EL (cell line): ENCODE data around the gene KRR1.
A peak's percentile ranks its signal among the peaks of the same experiment; 100 is the strongest.
"Not testable (repeated sequence)": the region's sequence is repeated elsewhere in the genome, so short reads cannot be mapped to it uniquely, and the experiment has no call there.

Source experiments
- DNase-seq: peaks from one replicate; pipeline ENCODE4 v3.0.0-alpha.2; 2016

Gene KRR1

DNA sequence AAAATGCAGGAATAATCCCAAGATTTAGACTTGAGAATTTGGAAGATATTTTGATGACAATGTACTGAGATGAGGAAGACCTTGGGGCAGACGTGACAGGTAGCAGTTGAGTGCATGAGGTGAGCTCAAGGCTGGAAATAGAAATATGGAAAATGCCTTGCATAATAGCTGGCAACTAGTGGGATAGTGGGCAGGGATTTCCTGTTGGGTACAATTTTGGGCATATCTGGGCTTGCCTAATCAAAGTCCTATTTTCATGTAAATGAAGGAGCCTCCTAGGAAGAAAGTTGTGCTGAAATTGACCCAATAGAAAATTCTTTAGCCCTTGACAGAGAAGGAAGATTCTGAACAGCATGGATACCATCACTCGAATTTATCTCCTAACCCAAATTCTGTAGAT is 37.3 kb downstream of the KRR1 start:
- DNase-seq: no peak

DNA sequence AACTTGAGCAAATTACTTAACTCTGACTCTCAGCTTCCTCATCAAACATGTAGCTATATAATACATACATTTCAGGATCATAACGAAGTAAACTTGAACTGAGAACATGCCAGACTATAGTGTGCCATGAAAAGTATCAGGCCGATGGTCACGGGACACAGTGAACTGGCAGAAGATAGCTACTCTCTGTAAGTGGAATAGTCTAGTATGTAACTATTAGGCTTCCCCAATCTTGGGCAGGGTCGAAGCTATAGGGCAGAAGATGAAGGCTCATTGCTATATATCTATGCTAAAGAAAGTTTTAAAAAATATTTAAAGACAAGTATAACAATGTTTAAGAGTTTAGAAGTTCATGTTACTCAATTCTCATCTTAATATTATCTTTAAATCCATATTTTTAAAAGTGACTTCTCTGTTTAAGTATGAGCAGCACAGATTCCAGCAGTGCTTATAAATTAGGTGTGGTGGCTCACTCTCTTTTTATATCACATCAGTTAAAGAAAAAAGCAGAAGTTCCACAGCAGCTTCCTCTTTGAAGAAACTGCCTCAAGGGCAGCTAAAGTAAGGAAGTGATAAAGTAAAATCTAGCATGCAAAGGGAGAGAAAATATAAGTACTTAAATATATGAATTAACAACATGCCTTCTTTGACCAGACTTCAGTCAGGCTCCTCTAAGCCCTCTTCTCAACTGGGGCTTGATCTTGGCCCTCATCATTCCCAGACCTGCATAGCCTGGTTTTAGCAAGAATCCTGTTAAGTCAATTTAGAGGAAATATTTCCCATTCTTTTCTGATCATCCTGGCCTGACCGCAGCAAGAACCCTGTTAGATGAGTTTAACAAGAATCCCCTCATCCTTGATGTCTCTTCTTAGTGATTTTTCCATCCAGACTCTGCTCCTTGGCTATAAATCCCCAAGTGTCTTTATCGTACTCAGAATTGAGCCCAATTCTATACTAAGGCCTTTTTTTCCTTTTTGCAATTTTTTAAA is 39.2 kb downstream of the KRR1 start:
- DNase-seq: no peak

DNA sequence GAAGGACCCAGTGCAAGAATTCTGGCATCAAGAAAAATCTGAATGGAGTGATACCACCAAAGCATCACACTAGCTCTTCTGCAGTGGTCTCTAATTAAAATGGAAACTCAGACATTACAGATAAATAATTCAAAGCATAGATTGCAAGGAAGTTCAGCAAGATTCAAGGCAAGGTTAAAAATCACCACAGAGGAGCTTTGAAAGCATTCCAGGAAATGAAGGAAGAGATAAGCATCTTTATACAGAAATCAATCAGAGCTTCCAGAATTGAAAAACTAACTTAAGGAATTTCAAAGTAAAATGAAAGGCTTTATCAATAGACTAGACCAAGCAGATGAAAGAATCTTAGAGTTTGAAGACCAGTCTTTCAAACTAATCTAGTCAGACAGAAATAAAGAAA is 51.2 kb downstream of the KRR1 start:
- no peak for DNase-seq

DNA sequence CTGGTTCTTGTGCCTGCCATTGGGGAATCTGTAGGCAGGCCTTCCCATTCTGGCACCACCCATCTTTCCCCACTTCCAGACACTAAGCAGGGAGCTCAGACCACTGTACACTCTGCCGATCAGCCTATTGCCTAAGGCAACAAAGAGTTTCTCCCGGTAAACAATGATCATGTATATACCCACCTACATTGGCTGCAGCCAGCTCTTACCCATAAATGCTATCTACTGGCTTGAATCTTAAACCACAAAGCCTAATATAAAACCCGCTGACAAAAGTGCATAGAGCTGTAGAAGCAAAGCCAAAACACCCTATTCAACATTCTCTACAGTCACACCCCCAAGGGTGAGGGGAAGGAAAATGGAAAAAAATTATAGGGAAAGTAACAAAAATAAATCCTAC is 51.7 kb downstream of the KRR1 start:
- DNase-seq: no peak

DNA sequence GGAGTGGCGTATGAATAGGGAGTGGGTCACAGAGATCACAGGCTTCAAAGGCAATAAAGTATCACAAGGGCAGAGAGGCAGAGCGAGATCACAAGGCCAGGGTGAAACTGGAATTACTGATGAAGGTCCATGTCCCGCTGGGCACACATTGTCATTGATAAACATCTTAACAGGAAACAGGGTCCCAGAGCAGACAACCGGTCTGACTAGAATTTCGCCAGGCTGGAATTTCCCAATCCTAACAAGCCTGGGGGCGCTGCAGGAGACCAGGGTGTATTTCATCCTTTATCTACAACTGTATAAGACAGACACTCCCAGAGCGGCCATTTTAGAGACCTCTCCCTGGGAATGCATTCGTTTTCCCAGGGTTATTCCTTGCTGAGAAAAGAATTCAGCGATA is 53.5 kb downstream of the KRR1 start:
- DNase-seq: not testable (repeated sequence)

DNA sequence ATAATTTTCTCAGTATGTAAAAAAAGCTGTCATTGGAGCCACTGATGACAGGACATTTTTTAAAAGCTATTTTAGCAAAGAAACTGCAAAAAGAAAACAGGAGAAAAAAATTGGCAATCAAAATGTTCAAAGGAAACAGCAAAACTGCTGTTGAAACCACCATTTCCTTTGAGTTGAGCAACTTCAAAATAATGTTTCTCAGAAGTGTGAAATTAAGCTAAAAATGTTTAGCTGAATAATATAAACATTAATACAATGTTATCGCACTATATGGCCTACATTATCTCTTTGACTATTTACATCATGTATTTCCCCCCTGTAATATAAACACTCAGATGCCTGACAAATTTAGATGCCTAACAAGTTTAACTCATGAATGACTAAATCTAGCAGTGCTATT is 54.2 kb downstream of the KRR1 start:
- DNase-seq: no peak

DNA sequence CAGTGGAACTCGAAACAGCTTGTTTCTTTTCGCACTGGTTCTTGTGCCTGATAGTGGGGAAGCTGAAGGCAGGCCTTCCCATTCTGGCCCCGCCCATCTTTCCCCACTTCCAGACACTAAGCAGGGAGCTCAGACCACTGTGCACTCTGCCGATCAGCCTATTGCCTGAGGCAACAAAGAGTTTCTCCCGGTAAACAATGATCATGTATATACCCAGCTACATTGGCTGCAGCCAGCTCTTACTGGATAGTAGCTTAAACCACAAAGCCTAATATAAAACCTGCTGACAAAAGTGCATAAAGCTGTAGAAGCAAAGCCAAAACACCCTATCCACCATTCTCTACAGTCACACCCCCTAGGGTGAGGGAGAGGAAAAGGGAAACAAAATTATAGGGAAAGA is 55.6 kb downstream of the KRR1 start:
- peak; percentile 20 for DNase-seq

DNA sequence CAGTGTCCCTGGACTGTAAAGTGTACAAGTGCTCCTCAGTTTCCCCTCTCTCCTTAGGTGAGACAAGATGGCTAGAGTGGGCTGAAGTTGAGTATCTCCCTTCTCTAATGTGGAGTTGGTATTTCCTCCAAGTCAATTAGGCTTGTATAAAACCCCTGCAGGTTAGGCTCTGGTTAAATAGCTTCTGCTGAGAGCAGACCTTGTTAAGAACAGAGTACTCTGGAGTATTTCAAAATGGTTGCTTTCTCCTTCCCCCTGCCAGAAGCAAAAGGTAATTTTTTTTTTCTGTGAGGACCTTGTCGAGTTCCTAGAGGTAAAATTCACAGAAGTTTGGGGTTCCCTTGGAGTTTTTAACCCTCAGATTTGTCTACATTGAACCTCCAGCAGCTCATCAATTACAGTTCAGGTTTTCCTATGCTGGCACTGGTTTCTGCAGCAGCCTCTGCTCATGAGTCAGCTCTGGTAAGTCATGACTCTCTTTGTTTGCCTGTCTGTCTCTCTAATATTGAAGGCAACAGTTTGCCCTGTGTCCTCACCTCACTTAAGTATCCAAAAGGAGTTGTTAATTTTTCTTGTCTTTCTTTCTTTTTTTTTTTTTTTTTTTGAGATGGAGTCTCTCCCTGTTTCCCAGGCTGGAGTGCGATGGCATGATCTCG is 58.6 kb downstream of the KRR1 start:
- peak; percentile 34 for DNase-seq

DNA sequence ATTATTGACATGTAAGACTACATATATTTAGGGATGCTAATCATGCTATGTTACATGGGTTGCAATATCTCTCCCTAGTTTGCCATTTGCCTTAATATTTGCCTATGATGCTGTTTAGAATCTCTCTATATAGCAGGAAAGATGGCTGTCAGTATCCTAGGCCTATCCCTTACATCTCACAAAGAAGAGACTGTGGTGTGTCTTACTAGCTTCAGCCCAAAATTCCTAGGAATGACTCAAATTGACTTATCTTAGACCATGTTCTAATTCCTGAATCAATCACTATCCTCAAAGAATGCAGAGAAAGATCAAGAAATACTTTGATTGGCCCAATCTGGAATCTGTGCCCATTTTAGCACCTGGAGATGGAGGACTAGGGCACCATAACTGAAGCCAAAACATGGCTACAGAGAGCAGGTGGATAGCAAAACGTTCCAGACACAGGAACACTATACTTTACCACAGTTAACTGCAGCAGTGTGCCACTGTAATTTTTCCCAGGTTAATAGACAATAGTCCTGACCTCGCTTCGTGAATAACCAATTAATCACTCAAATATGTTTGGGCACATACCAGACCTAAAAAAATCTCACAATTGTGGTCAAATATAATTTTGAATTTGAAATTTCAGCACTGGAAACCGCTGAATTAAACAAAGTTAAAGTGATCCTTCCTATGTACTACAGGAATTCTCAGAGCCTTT is 63.6 kb downstream of the KRR1 start:
- peak; percentile 34 for DNase-seq

DNA sequence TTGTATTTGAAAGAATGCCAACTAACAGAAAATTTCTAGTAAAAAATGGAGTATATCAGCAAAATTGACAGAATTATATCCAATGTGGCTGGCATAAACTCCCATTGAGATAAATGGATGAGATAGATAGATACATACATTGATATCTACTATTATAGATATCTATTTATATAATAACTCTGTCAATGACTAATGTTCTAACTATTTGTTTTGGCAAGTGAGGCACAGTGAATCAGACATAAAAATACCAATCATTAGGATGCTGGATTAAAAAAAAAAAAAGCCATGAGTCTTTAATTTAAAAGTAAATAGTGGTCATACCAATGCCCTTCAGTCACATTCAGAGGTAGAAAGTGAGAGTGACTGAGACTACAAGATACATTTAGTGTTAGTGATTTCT is 64.6 kb downstream of the KRR1 start:
- DNase-seq: peak; percentile 85

DNA sequence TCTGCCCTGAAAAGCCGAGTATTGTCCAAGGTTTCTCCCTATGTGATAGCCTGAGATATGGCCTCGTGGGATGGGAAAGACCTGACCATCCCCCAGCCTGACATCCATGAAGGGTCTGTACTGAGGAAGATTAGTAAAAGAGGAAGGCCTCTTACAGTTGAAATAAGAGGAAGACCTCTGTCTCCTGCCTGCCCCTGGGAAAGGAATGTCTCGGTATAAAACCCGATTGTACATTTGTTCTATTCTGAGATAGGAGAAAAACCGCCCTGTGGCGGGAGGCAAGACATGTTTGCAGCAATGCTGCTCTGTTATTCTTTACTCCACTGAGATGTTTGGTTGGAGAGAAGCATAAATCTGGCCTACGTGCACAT is 66.3 kb downstream of the KRR1 start:
- DNase-seq: not testable (repeated sequence)

DNA sequence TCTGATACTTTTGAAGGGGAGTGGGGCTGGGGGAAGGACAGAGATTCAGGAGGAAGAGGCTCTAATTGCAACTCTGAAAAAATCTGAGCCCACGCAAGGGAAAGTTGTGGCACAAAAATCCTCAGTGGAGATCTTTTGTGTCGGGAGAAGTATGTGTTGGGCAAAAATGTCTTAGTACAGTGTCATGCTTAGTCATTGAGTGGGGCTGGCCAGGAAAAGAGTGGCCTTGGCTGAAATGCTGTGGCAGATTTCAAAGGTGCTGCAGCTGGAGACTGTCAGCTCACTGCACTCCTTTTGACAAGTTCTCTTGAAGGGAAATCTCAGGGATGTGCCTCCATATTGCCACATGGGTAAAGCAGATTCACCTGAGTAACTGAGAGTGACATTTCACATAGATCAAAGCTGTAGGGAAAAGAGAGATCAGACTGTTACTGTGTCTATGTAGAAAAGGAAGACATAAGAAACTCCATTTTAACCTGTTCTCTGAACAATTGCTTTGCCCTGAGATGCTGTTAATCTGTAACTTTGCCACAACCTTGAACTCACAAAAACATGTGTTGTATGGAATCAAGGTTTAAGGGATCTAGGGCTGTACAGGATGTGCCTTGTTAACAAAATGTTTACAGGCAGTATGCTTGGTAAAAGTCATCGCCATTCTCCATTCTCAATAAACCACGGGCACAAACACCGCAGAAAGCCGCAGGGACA is 66.8 kb downstream of the KRR1 start:
- peak; percentile 67 for DNase-seq

DNA sequence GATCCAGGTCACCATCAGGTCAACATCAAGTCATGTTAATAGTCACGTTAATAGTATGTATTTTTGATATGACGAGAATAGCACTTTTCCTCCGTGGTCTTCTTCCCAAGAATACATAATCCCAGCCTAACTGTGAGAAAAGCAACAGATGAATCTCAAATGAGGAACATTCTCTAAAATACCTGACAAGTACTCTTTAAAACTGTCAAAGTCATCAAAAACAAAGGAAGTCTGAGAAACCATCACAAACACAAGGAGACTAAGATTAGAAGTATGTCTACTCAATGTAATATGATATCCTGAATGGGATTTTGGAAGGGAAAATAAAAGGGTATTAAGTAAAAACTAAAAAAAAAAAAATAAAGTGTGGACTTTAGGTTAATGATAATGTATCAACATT is 67.7 kb downstream of the KRR1 start:
- no peak for DNase-seq

DNA sequence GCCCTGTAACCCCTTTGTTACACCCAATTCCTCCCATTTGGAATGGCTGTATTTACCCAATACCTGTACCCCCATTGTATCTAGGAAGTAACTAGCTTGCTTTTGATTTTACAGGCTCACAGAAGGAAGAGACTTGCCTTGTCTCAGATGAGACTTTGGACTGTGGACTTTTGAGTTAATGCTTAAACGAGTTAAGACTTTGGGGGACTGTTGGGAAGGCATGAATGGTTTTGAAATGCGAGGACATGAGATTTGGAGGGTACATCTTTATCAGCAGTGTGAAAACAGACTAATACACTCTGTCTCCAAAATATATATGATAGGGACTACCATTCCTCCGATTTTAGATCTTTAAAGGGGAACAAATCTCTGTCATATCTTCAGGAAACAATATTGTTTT is 69.0 kb downstream of the KRR1 start:
- not testable (repeated sequence) for DNase-seq

DNA sequence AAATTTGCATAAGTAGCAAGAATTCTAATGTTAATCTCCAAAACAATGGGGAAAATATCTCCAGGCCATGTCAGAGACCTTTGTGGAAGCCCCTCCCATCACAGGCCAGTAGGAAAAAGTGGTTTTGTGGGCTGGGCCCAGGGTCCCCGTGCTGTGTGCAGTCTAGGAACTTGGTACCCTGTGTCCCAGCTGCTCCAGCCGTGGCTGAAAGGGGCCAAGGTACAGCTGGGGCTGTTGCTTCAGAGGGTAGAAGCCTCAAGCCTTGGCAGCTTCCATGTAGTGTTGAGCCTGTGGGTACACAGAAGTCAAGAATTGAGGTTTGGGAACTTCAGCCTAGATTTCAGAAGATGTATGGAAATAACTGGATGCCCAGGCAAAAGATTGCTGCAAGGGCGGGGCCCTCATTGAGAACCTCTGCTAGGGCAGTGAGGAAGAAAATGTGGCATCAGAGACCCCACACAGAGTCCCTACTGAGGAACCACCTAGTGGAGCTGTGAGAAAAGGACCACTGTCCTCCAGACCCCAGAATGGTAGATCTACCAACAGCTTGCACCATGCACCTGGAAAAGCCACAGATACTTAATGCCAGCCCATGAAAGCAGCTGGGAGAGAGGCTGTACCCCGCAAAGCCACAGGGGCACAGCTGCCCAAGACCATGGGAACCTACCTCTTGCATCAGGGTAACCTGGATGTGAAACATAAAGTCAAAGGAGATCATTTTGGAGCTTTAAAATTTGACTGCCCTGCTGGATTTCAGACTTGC is 69.5 kb downstream of the KRR1 start:
- DNase-seq: not testable (repeated sequence)
